ENCODE measurements around the gene MCM3AP.
"Not testable (repeated sequence)": the region's sequence is repeated elsewhere in the genome, so short reads cannot be mapped to it uniquely, and the experiment has no call there.

The MCM3AP gene

DNA sequence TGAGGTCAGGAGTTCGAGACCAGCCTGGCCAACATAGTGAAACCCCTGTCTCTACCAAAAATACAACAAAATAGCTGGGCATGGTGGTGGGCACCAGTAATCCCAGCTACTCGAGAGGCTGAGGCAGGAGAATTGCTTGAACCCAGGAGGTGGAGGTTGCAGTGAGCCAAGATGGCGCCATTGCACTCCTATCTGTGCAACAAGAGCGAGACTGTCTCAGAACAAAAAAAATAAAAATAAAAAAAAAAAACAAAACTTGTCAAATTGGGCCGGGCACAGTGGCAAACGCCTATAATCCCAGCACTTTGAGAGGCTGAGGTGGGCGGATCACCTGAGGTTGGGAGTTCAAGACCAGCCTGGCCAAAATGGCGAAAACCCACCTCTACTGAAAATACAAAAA is 24.8 kb upstream of the MCM3AP start:
- not testable (repeated sequence) for FAIRE-seq

DNA sequence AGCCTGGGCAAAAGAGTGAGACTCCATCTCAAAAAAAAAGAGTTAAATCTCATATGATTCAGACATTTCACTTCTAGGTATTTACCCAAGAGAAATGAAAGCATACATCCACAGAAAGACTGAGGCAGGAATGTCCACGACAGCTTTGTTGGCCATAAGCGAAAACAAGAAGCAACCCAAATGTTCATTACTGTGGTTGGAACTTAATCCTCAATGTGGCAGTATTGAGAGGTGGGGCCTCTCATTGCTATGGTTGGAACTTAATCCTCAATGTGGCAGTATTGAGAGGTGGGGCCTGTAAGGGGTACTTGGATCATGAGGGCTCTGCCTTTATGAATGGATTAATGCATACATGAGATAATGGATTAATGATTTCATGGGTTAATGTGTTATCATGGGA is 23.0 kb upstream of the MCM3AP start:
- no peak for FAIRE-seq

DNA sequence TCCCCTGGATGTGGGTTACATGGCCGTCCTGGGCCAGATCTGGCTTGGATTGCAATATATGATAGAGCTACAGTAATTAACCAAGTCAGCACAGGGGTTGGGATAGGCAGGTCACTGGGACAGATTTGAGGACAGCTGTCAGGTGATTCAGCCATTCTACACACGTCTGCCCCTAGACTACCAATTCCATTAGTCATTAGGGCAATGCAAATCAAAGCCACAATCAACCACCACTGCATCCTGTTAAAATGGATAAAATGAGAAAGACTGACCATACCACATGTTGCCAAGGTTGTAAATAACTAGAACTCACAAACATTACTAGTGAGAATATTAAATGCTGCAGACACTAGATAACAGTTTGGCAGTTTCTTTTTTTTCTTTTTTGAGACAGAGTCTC is 22.2 kb upstream of the MCM3AP start:
- no peak for FAIRE-seq

DNA sequence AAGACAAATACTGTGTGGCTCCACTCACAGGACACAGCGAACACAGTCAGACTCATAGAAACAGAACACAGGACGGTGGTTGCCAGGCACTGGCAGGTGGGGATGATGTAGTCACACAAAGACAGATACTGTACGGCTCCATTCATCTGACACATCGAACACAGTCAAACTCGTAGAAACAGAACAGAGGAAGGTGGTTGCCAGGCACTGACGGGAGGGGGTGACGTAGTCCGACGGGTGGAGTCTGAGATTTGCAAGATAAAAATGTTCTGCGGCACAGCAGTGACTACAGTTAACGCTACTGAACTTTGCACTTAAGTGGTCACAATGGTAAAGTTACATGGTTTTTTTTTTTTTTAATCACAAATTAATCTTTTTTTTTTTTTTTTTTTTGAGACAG is 19.5 kb upstream of the MCM3AP start:
- FAIRE-seq = no peak

DNA sequence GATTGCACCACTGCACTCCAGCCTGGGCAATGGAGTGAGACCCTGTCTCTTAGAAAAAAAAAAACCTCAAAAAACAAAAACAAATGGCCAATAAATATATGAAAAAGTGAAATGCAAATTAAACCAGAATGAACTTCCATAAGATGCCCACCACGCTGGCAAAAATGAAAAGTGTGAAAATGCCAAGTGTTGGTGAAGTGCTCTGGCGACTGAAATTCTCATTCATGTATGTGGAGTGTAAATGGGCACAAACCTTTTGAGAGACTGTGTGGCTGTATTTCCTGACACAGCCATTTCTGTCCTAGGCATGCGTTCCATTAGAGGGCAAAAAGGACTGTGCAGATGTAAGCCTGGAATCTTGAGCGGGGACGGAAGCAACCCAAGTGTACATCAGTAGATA is 19.0 kb upstream of the MCM3AP start:
- no peak for FAIRE-seq

DNA sequence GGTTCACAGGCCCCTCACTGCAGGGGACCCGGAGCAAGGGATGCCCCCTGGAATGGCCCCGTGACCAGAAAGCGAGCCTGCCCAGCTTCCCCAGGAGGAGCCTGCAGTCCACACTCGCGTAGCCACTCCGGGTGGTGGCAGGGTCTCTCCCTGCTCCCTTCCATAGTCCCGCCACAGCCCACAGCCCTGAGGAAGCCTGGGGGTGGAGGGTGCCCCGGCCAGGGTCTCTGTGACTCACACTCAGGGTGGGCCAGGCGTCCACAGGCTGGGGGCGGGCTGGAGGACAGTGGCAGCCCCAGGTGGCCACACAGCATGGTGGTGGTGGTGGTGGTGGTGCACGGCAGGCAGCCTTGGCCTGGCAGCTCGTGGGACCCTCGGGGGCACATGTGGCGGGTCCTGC is 16.3 kb upstream of the MCM3AP start:
- FAIRE-seq = no peak

DNA sequence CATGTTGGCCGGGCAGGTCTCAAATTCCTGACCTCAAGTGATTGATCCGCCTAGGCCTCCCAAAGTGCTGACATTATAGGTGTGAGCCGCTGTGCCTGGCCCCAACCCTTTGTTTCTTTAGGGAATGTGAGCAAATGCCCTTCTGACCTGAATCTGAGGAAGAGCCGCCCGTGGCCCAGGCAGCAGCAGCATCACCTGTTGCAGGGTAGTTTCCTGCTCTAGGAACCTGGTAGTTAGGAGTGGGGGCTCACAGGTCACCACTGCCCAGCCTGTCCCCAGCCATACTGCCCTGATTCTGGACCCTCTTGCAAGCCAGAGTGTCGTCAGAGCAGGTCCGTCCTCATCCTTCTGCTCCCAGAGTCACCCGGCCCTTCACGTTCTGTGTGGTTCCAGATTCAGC is 13.8 kb upstream of the MCM3AP start:
- no peak for FAIRE-seq

DNA sequence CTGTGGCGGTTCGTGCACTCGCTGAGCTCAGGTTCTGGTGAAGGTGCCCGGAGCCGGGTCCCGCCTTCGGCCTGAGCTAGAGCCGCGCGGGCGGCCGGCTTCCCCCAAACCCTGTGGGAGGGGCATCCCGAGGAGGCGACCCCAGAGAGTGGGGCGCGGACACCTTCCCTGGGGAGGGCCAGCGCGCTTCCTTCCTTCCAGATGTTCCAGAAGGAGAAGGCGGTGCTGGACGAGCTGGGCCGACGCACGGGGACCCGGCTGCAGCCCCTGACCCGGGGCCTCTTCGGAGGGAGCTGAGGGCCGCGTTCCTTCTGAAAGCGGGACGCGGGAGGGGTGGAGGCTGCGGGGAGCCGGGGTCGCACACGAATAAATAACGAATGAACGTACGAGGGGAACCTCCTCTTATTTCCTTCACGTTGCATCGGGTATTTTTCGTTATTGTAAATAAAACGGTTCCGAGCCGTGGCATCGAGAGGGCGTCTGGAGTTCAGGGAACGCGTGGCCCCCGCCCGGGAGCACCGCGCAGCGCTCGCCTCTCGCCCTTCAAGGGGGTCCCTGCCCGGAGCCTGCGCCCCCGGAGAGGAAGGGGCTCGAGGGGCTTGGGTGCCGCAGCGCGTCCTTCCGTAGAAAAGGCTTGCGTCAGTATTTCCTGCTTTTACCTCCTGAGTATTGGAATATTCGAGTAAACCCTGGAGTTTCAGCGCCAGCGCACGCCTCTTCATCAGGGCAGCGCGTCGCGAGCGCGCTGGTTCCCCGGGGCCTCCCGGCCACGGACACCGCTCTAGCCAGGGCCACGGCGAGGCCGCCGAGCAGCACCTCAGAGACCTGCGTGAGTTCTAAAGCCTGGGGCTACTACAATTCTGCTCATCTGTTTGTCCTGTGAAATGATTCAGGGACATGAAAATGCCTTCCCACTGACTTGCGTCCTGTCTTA is 12.2 kb upstream of the MCM3AP start:
- no peak for FAIRE-seq

DNA sequence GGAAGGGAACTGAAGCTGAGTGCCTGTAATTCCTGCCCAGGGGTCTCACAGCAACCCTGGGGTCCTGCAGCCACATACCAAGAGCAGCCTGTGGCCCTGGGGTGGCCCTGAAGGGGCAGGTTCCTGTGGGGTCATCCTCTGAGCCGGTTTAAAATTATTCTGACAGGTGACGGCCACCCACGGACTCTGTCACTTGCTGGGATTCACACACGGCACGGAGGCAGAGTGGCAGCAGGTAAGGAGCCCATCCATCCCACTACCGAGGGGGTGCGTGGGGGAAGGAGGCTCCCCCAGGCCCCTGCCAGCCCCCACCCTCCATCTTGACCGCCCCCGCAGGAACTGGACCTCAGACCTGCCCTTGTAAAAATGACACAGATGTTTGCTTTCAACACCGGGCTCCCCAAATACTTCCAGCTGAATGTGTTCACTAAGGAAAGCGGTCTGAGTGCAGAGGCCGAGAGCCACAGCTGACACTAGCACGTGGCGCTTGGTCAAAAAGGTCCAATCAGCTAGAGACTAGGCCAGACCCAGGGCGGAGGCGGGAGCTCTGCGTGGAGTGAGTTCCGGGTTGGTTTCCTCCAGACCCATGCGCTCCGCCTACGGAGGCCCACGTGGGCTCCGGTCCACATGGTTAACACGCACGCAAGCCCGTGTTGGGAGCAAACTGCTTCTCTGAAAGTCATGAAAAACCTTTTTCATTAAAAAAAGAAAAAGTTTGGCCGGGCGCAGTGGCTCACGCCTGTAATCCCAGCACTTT is 10.8 kb upstream of the MCM3AP start:
- FAIRE-seq = no peak

DNA sequence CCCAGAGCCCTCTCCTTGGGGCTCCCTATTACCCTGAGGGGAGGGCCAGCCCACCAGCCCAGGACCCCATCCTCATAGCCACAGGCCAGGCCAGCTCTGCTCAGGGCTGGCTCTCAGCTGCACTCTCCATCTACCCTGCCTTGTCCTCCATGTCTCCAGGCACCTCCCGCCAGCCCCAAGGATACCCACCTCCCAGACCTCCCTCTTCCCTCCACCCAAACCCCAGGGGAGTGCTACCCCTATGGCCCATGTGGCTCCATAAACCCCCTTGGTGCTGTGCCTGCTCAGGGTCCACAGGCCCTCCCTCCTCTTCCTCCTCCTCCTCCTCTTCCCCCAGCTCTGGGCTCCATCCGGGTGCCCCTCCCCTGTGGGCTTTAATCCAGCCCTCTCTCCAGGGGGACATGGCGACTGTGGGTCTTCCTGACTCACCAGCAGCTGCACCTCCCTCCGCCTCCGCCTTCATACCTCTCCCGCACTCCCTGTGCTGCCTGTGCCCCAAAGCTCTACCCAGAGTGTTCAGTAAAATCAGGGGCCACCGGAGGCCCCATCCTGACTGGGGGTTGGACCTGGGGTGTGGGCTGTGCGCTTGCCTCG is 9.9 kb upstream of the MCM3AP start:
- no peak for FAIRE-seq

DNA sequence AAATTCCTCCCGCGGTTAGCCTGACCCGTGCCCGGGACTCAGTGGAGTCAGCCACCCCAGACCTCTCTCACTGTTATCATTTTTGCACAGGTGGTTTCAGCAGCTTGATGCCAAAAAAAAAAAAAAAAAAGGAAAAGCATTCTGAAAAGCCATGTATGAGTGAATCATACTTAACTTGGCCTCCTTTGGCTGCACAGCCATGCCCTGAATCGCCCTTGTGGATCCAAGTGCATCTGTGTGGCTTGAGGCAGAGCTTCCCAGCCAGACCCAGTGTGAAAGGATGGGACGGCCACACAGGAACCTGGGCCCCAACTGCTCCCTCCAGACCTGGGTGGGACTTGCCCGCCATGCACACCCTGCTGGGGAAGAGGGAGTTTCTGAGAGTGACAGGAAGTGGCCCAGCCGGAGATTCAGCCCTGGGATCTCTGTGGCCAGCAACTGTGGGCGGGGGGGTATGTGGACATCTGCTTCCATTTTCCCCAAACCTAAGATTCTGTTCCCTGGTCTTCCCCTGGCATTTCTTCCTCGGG is 9.3 kb upstream of the MCM3AP start:
- FAIRE-seq = no peak

DNA sequence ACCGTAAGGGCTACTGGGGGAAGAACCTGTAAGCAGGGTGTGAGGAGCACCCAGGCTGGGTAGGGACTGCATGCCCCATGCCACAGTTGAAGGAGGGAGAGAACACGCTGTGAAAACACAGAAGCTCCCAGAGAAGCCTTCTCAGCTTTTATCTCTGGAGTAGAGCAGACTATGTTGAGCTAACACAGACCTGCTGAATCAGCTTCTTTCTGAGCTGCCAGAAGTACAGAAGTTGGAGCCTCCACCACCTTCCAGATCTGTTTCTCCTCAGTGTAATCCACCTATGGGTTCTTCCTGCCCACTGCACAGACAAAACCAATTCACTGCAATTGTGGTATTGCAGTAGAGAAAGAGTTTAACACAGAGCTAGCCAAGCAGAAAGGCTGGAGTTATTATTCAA is 6.2 kb upstream of the MCM3AP start:
- FAIRE-seq = no peak

DNA sequence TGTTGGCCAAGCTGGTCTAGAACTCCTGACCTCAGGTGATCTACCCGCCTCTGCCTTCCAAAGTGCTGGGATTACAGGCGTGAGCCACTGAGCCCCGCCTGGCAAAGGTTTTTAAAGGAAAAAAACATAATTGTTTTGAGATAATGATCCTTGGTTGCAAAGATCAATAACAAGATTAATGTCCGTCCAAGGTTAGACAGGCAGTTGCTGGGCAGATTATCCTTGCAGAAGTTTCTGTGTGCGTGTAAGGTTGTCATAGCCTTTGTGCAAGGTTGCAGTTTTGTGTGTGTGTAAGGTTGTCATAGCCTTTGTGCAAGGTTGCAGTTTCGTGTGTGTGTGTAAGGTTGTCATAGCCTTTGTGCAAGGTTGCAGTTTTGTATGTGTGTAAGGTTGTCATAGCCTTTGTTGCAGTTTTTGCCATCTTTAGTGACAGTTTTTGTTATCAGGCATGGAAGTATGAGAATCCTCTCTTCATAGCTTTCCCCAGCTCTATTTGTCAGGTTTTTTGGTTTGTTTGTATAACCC is 4.3 kb upstream of the MCM3AP start:
- no peak for FAIRE-seq

DNA sequence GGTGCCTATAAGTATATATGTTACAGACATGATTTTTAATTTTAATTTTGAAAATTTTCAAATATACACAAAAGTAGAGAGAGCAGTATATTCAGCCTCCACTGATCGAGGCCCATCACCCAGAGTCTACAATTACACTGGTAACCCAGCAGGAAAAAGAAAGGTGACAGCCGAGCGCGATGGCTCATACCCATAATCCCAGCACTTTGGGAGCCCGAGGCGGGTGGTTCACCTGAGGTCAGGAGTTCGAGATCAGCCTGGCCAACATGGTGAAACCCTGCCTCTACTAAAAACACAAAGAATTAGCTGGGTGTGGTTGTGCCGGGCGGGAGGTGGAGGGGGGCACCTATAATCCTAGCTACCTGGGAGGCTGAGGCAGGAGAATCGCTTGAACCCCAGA is 2.1 kb upstream of the MCM3AP start:
- no peak for FAIRE-seq

DNA sequence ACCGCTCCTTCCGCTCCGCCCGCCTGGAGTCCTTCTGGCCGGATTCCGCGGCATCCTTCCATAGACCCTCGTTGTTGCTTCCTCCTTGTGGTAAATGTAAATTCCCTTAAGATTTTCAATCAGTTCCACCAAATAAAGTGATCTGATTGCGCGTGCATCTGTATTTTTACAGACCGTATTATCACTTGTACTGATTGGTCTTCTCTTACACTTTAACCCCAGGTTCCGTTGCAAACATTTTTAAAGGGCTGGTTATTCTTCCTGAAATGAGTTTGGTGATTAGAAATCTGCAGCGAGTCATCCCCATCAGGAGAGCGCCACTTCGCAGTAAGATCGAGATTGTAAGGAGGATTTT is 1.2 kb upstream of the MCM3AP start:
- no peak for FAIRE-seq

DNA sequence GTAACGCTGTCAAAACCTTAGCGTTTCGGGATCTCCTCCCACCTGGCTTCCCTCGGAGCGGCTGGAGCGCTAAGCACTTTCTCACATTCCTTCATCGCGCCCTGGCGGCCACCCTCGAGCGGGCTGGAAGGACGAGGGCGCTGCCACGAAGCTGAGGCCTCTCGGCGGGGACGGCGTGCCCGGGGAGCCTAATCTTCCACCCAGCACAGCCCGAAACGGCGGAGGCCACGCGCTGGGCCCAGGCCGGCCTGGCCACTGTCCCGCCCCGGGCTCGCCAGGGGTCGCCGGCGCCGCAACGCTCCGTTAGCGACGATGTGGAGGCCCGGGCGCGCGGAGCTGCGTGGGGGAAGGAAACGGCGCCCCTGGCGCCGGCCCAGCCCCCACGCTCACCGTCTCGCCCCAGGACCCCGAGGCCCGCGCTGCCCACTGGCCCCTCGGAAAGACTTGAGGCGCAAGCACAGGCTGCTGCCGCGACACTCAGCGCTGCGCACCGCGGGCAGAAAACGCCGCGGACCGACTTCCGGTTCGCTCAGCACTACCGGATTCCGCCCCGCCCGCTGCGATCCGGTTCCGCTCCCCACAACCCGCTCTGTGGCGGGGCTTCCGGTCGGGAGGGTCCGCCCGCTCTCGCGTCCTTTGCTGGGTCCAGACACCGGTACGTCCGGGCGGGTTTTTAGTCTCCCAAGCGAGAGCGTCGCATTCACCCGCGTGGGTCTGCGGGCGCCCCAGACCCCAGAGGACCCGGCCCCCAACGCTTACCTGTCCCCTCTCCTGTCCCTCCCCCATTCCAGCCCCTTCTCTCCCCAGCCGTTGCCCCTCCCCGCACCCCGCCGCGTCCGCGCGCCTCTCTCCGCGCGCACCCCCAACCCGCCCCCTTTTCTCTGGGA is 593 bp upstream of the MCM3AP start, which contains the start of gene YBEY:
Gene YBEY (plus strand): TSS at position 582 of the 887 bp plus-strand sequence. CDS start 572 bp downstream, outside the sequence.
- no peak for FAIRE-seq

DNA sequence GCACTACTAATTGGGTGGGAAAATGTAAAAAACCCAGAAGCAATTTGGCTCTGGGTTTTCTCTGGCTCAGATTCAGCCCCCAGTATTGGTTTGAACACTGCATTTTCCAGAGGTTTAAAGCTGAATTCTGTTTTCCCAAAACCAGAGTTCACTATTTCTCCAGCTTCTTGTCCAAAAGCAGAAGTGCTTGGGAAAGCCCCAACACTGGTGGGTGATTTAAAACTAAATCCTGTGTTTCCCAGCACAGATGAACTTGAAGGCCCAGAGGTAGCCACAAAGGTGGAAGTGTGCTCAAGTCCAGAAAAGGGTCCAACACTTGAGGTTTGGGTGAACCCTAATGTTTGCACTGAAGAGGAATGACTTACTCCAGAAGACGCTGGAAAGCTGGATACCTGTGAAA is 678 bp downstream of the MCM3AP start:
- no peak for FAIRE-seq

DNA sequence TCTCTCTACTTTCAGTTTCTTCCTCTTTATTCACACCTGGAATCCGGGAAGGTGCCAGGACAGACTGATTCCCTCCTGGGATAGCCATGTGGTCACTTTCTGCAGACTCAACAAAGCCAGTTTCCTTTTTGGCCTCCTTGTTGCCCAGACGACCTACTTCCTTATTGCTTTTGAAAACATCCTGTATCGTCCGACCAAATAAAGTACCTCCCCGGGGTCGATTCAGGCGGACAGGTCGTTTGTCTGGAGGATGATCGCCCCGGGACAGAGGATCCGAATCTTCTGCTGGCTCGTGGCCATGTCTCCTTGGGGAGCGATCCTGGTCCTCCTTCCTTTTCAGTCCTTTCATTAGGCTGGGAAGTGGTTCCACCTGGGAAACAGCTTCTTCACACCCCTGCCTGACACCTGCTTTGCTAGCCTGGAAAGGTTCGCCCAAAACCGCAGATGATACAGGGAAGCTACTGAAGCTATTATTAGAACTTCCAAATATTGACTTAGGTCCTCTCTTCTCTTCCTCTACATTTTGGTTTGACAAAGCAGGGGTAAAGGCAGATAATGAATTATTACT is 1.2 kb downstream of the MCM3AP start:
- FAIRE-seq = no peak

DNA sequence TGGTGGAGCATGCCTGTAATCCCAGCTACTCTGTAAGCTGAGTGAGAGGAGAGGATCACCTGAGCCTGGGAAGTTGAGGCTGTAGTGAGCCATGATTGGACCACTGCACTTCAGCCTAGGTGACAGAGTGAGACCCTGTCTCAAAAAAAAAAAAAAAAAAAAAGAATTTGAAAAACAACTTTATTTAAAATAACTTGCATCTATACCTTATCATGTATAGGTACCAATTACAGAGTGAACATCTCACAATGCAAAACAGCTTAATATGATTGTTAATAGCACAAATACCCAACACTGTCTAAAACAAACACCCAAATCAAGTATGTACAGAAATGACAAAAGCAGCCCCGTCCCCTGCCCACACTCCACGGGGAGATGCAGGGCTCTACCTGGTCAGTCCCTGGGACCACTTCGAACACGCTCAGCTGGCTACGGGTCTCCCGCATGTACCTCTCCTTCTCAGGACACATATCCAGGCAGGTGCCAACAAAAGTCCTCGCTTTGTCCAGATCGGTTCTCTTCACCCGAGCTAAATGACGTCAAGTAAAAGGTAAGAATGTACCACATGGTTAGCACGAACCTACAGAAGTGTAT is 10.5 kb downstream of the MCM3AP start:
- FAIRE-seq = no peak

DNA sequence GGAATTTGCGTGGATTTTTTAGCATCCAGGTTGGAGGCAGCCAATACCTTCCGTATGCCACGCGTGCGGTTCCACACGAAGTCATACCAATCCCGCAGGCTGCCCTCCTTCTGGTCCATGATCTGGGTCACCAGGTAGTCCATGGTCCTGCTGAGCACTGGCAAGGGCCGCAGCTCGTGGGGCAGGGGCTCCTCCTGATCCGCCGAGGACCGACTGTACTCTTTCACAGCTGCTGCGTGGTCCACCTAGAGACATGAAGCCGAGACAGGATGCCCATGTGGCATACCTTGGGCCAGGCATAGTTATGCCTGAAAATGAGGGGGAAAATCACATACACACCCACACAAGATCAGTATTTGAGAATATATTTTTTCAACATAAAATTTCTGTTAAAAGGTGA is 12.1 kb downstream of the MCM3AP start:
- FAIRE-seq = no peak

DNA sequence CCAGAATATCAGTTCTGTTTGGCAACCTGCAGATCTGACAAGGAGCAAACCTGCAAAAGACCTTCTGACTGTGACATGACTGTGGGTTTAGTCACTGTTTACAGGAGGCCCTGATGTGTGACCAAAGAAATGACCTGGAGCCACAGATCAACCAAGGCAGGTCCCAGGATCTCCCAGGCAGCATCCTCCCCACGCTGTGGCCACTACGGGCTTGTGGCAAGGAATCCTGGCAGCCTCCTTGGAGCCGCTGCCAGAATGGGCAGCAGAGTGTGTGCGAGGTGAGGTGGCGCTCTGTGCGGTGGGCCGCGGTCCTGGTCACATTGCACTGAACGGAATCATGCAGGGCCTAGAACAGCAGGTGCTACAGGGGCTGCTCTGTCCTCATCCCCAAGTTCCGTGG is 15.9 kb downstream of the MCM3AP start:
- no peak for FAIRE-seq
